ENCODE measurements around the gene SMYD3.

DNA sequence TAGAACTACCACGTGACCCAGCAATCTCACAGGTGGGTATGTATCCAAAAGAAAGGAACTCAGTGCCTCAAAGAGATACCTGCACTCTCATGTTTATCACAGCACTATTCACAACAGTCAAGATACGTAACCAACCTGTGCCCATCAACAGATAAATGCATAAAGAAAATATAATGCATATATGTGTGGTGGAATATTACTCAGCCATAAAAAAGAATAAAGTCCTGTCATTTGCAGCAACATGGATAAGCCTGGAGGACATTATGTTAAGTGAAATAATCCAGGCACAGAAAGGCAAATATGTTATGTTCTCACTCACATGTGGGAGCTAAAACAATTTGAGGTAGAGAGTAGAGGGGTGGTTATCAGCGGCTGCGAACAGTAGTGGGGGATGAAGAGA is 413.8 kb downstream of the SMYD3 start:
- TF ChIP-seq CTCF (IDR thresholded peaks at IDR 0.05) (no peak), POLR2A (IDR thresholded peaks at IDR 0.05) (no peak)
